ENCODE measurements around the gene CDH4.
A peak's percentile ranks its signal among the peaks of the same experiment; 100 is the strongest.

The CDH4 gene

GRCh38 chr20:61767761-61768494 lies 515.9 kb downstream of the CDH4 start (continued):
- TF ChIP-seq ZNF211 (tag by site-specific recombination; IDR thresholded peaks at IDR 0.05; ENCODE audit: low read depth): no peak
- TF ChIP-seq ZNF146 (tag by site-specific recombination; IDR thresholded peaks at IDR 0.05): no peak
- TF ChIP-seq, protein P1, sequence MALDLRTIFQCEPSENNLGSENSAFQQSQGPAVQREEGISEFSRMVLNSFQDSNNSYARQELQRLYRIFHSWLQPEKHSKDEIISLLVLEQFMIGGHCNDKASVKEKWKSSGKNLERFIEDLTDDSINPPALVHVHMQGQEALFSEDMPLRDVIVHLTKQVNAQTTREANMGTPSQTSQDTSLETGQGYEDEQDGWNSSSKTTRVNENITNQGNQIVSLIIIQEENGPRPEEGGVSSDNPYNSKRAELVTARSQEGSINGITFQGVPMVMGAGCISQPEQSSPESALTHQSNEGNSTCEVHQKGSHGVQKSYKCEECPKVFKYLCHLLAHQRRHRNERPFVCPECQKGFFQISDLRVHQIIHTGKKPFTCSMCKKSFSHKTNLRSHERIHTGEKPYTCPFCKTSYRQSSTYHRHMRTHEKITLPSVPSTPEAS (tag by site-specific recombination; IDR thresholded peaks at IDR 0.05): no peak

GRCh38 chr20:61768571-61769285 lies 516.7 kb downstream of the CDH4 start:
- no peaks in the 10 kb centered on the region for H3K4me1 ChIP-seq (ENCODE audit: control insufficient read depth, insufficient read depth, low read length)
- no peak overlapping the region for H3K27ac ChIP-seq (ENCODE audit: extremely low read depth, low read depth, low read length)
- ChIA-PET CTCF (interaction anchor here (1.0 kb wide), 1 partner anchor 12 kb away, joined by 3 read pairs; no protein-coding TSS in a partner anchor), POLR2A (no interaction called here)
- no peak overlapping the region for H3K4me3 ChIP-seq (ENCODE audit: low read depth, low read length)
- TF ChIP-seq ZNF398 (tag by site-specific recombination; IDR thresholded peaks at IDR 0.05) (no peak), SP7 (tag by site-specific recombination; IDR thresholded peaks at IDR 0.05) (no peak), ZNF555 (tag by site-specific recombination; conservative IDR thresholded peaks at IDR 0.05) (no peak), MEIS1 (CRISPR knock-in tag; IDR thresholded peaks at IDR 0.05; ENCODE audit: borderline replicate concordance) (no peak), ZNF341 (tag by site-specific recombination; IDR thresholded peaks at IDR 0.05; ENCODE audit: low read depth) (peak; percentile 53), KLF1 (tag by site-specific recombination; IDR thresholded peaks at IDR 0.05) (peak; percentile 82)
- TF ChIP-seq, protein P1 (tag by site-specific recombination; IDR thresholded peaks at IDR 0.05): no peak
- H3K36me3 ChIP-seq (ENCODE audit: control insufficient read depth in 2 of 2, insufficient read depth in 1 of 2, low read length in 2 of 2): no peaks in the 10 kb centered on the region
- no peaks in the 10 kb centered on the region for H3K9me3 ChIP-seq (ENCODE audit: control insufficient read depth, insufficient read depth, low read depth, low read length)

GRCh38 chr20:61769286-61769832 lies 517.3 kb downstream of the CDH4 start:
- ChIA-PET POLR2A (no interaction called here), CTCF (interaction anchor here (1.0 kb wide), 1 partner anchor 11 kb away, joined by 3 read pairs; no protein-coding TSS in a partner anchor)
- H3K9me3 ChIP-seq (ENCODE audit: control insufficient read depth, insufficient read depth, low read depth, low read length): no peaks in the 10 kb centered on the region
- H3K36me3 ChIP-seq (ENCODE audit: control insufficient read depth in 2 of 2, insufficient read depth in 1 of 2, low read length in 2 of 2): no peaks in the 10 kb centered on the region
- H3K27ac ChIP-seq (ENCODE audit: extremely low read depth, low read depth, low read length): no peak overlapping the region
- H3K4me3 ChIP-seq (ENCODE audit: low read depth, low read length): no peak overlapping the region
- H3K4me1 ChIP-seq (ENCODE audit: control insufficient read depth, insufficient read depth, low read length): no peaks in the 10 kb centered on the region
- TF ChIP-seq OVOL3 (tag by site-specific recombination; IDR thresholded peaks at IDR 0.05): no peak
- TF ChIP-seq ZNF514 (tag by site-specific recombination; IDR thresholded peaks at IDR 0.05): no peak
- TF ChIP-seq ZNF37A (tag by site-specific recombination; IDR thresholded peaks at IDR 0.05): no peak
- TF ChIP-seq ZNF747 (tag by site-specific recombination; IDR thresholded peaks at IDR 0.05): no peak
- no peak for TF ChIP-seq ZNF148 (tag by site-specific recombination; IDR thresholded peaks at IDR 0.05; ENCODE audit: borderline replicate concordance)
- TF ChIP-seq PRDM2 (tag by site-specific recombination; IDR thresholded peaks at IDR 0.05; ENCODE audit: borderline replicate concordance): no peak
